ENCODE measurements around the gene PUM1. TPM values are rescaled to one million over a fixed set of nuclear protein-coding genes. Genes with fewer than 3 reads are reported as not detected.
A peak's percentile ranks its signal among the peaks of the same experiment; 100 is the strongest.

Gene PUM1
- total RNA-seq, 4 donors from 2014 or later = 71.7 to 112 (median 83.0) TPM

DNA sequence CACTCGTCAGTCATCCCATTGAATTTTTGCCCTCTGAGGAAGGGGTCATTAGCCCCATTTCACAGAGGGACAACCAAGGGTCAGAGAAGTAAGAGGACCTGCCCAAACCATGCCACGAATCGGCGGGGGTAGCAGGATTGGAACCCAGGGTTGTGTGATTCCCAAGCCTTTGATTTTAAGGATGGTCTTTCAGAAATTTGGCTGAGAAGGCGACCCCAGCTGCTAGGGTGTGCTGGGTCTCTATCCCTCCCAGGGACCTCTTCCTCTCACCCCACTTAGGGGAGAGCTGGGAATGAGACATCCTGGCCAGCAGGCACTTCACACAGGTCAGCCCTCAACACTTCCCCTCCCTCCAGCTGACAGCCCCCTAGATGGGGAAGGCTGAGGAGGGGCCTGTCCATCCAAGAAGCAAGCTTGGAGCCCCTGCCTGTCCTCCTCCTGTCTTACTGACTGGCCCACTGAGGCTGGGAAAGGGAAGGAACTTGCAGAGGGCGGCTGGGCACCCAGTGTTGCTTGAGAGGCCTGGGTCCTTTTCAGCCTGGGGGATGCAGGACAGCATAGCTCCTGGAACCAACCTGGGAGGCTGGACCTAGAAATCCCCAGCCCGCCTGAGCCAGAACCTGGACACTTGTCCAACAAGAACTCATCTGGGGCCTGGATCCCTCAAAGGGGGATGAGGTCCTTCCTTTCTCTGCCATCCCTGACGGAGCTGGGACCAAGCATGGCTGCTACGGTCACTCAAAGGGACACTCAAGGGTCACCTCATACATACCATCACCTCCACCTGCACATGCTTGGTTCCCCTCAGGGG lies 158.7 kb downstream of the PUM1 start:
- Histone ChIP-seq H3K4me1 (peaks cover 37 to 85% (median 81%) of the 10 kb centered on the region in 4 donors), H3K9me3 (no peaks in the 10 kb centered on the region), H3K27ac (replicated peaks in 1 of 4) (peak overlapping the region; percentile 77 to 94 (median 87)), H3K4me3 (peak overlapping the region; percentile 72 to 78 (median 72)), H3K36me3 (no peaks in the 10 kb centered on the region), H3K27me3 (no peaks in the 10 kb centered on the region)
- no peak for TF ChIP-seq POLR2A (IDR thresholded peaks at IDR 0.05; ENCODE audit: low read depth)
- TF ChIP-seq, protein P1, sequence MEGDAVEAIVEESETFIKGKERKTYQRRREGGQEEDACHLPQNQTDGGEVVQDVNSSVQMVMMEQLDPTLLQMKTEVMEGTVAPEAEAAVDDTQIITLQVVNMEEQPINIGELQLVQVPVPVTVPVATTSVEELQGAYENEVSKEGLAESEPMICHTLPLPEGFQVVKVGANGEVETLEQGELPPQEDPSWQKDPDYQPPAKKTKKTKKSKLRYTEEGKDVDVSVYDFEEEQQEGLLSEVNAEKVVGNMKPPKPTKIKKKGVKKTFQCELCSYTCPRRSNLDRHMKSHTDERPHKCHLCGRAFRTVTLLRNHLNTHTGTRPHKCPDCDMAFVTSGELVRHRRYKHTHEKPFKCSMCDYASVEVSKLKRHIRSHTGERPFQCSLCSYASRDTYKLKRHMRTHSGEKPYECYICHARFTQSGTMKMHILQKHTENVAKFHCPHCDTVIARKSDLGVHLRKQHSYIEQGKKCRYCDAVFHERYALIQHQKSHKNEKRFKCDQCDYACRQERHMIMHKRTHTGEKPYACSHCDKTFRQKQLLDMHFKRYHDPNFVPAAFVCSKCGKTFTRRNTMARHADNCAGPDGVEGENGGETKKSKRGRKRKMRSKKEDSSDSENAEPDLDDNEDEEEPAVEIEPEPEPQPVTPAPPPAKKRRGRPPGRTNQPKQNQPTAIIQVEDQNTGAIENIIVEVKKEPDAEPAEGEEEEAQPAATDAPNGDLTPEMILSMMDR (IDR thresholded peaks at IDR 0.05) = no peak
- no peak for TF ChIP-seq EP300 (IDR thresholded peaks at IDR 0.05)
- TF ChIP-seq POLR2AphosphoS5 (IDR thresholded peaks at IDR 0.05) = no peak
- WGBS = 81% methylated on average over 5 of the region's 9 CpGs
- no peak for DNase-seq (ENCODE audit: extremely low spot score)
- intact Hi-C loops (cut with DNase I) = no loop called here

DNA sequence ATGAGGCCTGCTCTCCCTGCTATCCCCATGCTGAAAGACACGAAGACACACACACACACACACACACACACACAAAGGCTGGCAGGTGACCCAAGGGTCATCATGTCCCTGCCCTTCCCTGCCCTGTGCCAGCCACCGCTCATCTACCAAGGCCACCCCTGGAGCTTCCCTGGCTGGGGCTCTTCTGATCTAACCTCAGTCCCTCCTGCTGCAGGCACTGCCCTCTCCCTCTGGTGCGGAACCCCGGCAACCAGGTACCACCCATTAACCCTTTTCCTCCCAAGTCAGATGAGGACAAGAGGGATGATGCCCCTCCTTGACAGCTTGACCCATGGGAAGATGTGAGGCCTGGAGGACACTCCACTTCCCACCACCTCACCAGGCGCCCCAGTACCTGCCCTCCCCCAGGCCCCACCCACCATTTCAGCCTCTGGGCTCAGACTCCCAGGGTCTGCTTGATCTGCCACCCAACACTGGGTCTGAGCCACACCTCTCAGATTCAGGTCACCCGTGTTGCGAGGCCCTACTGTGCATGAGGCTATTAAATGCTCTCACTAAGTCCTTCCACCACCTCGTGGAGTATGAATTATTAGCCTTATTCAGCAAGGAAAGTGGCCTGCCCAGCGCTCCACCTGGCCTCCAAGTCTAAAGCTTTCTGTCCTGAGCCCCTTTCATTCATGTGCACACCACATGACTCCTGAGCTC lies 159.4 kb downstream of the PUM1 start:
- Histone ChIP-seq H3K36me3 (no peaks in the 10 kb centered on the region), H3K9me3 (no peaks in the 10 kb centered on the region), H3K27ac (replicated peaks in 1 of 4) (peak overlapping the region; percentile 77 to 94 (median 87)), H3K4me1 (peaks cover 43 to 88% (median 85%) of the 10 kb centered on the region in 4 donors), H3K27me3 (no peaks in the 10 kb centered on the region), H3K4me3 (peak overlapping the region in 2 of 4 donors; percentile 12 to 72)
- whole genome bisulfite sequencing = 51% methylated on average over 9 of the region's 9 CpGs
- TF ChIP-seq POLR2A (IDR thresholded peaks at IDR 0.05; ENCODE audit: low read depth) (no peak), POLR2AphosphoS5 (IDR thresholded peaks at IDR 0.05) (no peak), EP300 (IDR thresholded peaks at IDR 0.05) (no peak)
- TF ChIP-seq, protein P1 (IDR thresholded peaks at IDR 0.05) = no peak
- no peak for DNase-seq (ENCODE audit: extremely low spot score)
- intact Hi-C loops (cut with DNase I) = no loop called here

GRCh38 chr1:30905403-30905802 lies 160.1 kb downstream of the PUM1 start:
- intact Hi-C loops (cut with DNase I) = no loop called here
- no peaks in the 10 kb centered on the region for H3K27me3 ChIP-seq
- WGBS = 67% methylated on average over 1 of the region's 1 CpG
- H3K9me3 ChIP-seq = no peaks in the 10 kb centered on the region
- no peak overlapping the region for H3K4me3 ChIP-seq
- TF ChIP-seq EP300 (IDR thresholded peaks at IDR 0.05) (no peak), POLR2A (IDR thresholded peaks at IDR 0.05; ENCODE audit: low read depth) (no peak), POLR2AphosphoS5 (IDR thresholded peaks at IDR 0.05) (no peak)
- TF ChIP-seq, protein P1 (IDR thresholded peaks at IDR 0.05) = no peak
- peak overlapping the region; percentile 77 to 94 (median 87) for H3K27ac ChIP-seq (replicated peaks in 1 of 4)
- H3K36me3 ChIP-seq = no peaks in the 10 kb centered on the region
- no peak for DNase-seq (ENCODE audit: extremely low spot score)
- peaks cover 42 to 89% (median 87%) of the 10 kb centered on the region in 4 donors for H3K4me1 ChIP-seq

DNA sequence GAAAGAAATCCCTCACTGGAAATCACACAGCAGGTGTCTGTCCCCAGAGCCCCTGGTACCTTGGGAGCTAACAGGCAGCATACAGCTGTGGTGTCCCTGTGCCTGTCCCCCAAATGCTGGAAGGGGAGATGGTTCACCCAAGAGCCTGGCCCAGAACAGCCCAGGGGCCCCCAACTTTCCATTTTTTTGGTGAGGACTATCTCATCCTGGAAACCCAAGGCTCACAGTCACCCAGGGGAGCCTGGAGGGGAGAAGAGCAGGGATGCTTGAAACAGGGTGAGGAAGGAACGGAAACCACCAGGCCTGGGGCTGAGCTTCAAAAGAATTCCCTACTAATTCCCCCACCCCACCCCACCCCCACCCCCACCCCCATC lies 160.6 kb downstream of the PUM1 start:
- no peak for DNase-seq (ENCODE audit: extremely low spot score)
- WGBS = no CpG with 5 or more reads among the region's 1 CpG
- H3K4me3 ChIP-seq = no peak overlapping the region
- intact Hi-C loops (cut with DNase I) = no loop called here
- no peaks in the 10 kb centered on the region for H3K9me3 ChIP-seq
- H3K27ac ChIP-seq (replicated peaks in 1 of 4) = peak overlapping the region; percentile 56 to 94 (median 84)
- TF ChIP-seq EP300 (IDR thresholded peaks at IDR 0.05) = no peak
- TF ChIP-seq POLR2A (IDR thresholded peaks at IDR 0.05; ENCODE audit: low read depth) = no peak
- TF ChIP-seq POLR2AphosphoS5 (IDR thresholded peaks at IDR 0.05) = no peak
- H3K36me3 ChIP-seq = no peaks in the 10 kb centered on the region
- H3K4me1 ChIP-seq = peaks cover 42 to 93% (median 91%) of the 10 kb centered on the region in 4 donors
- H3K27me3 ChIP-seq = no peaks in the 10 kb centered on the region

All from esophagus muscularis mucosa (tissue), 4 donors.